ENCODE data around the gene DPYSL5. TPM values are rescaled to one million over a fixed set of nuclear protein-coding genes. Genes with fewer than 3 reads are reported as not detected.

Gene DPYSL5
- total and polyA plus RNA-seq, 2 of the 13 experiments (the other 11 are each of a cell fraction or from before 2014, with no cell fraction given), result 0.15 TPM; not detected in 1

- TF ChIP-seq ZNF746 (CRISPR knock-in tag; IDR thresholded peaks at IDR 0.05), result peak; percentile 43; the same call in 1 of the 2 replicates
- no peak for TF ChIP-seq CENPBD1 (CRISPR knock-in tag; IDR thresholded peaks at IDR 0.05; ENCODE audit: borderline replicate concordance, low read depth)
- no peak for TF ChIP-seq THAP7 (CRISPR knock-in tag; IDR thresholded peaks at IDR 0.05)
- no peak for TF ChIP-seq SRSF9 (IDR thresholded peaks at IDR 0.05; ENCODE audit: borderline replicate concordance, insufficient read depth, low read depth, low read length, poor library complexity, severe bottlenecking)
- no peak; the same call in 1 of the 2 replicates for TF ChIP-seq ZNF44 (CRISPR knock-in tag; IDR thresholded peaks at IDR 0.05)
- no peak for TF ChIP-seq HNRNPH1 (optimal IDR thresholded peaks at IDR 0.05; ENCODE audit: low read depth, low read length)
- no peak for TF ChIP-seq MAFG (CRISPR knock-in tag; IDR thresholded peaks at IDR 0.05)
- no peak for TF ChIP-seq ZNF720 (CRISPR knock-in tag; IDR thresholded peaks at IDR 0.05)
- peak; percentile 75; the same call in 1 of the 2 replicates for TF ChIP-seq ZNF350 (CRISPR knock-in tag; IDR thresholded peaks at IDR 0.05; ENCODE audit: borderline replicate concordance, low read depth)
- TF ChIP-seq HMG20A (CRISPR knock-in tag; IDR thresholded peaks at IDR 0.05; ENCODE audit: borderline replicate concordance), result peak; percentile 29; the same call in 1 of the 2 replicates
- TF ChIP-seq KLF11 (CRISPR knock-in tag; IDR thresholded peaks at IDR 0.05), result peak; percentile 30; the same call in 1 of the 2 replicates
- peak; percentile 51; the same call in 1 of the 2 replicates for TF ChIP-seq KDM2A (CRISPR knock-in tag; IDR thresholded peaks at IDR 0.05; ENCODE audit: borderline replicate concordance, low read depth)
- no peak for TF ChIP-seq NR1H2 (CRISPR knock-in tag; IDR thresholded peaks at IDR 0.05; ENCODE audit: borderline replicate concordance, low read depth)
- TF ChIP-seq LBX2 (CRISPR knock-in tag; IDR thresholded peaks at IDR 0.05; ENCODE audit: borderline replicate concordance), result no peak
- peak; percentile 68 for TF ChIP-seq TBX2 (CRISPR knock-in tag; IDR thresholded peaks at IDR 0.05; ENCODE audit: borderline replicate concordance)
- no peak for TF ChIP-seq ZBTB46 (CRISPR knock-in tag; IDR thresholded peaks at IDR 0.05; ENCODE audit: borderline replicate concordance)
- TF ChIP-seq GRHL1 (CRISPR knock-in tag; conservative IDR thresholded peaks at IDR 0.05), result no peak
- no peak for TF ChIP-seq THAP8 (CRISPR knock-in tag; IDR thresholded peaks at IDR 0.05; ENCODE audit: borderline replicate concordance)
- no peak for TF ChIP-seq ATF7 (IDR thresholded peaks at IDR 0.05)
- TF ChIP-seq ATF7 (CRISPR knock-in tag; IDR thresholded peaks at IDR 0.05), result 0 out of 2 replicates have a peak, but pooled peaks have one; percentile 68
Observed at GRCh38 chr2:26925100-26925791, 77.3 kb downstream of the DPYSL5 start (continued).

All from HepG2 (cell line).